GM21515 (cell line): Measurements from ENCODE around the gene PLEKHA7.

Experiments
- ATAC-seq: cut with Tn5 transposase; IDR thresholded peaks from one replicate; pipeline ENCODE4 v1.9.1; 2021; ENCODE audit not compliant: unreplicated experiment

PLEKHA7 gene

GRCh38 chr11:16791191-16791961 lies 222.8 kb downstream of the PLEKHA7 start:
- ATAC-seq: no peak

GRCh38 chr11:16790486-16791190 lies 223.6 kb downstream of the PLEKHA7 start:
- no peak for ATAC-seq

GRCh38 chr11:16789560-16790485 lies 224.4 kb downstream of the PLEKHA7 start:
- ATAC-seq: no peak

- no peak for ATAC-seq
These were observed 225.2 kb downstream of the PLEKHA7 start for GRCh38 chr11:16789063-16789420.

- peak; percentile 61 for ATAC-seq
These were observed 225.8 kb downstream of the PLEKHA7 start for GRCh38 chr11:16788141-16789062.

- ATAC-seq: no peak
These were observed 227.0 kb downstream of the PLEKHA7 start for GRCh38 chr11:16787035-16787742.

- no peak for ATAC-seq
These were observed 228.1 kb downstream of the PLEKHA7 start for GRCh38 chr11:16786131-16786530.

- ATAC-seq: peak; percentile 83
These were observed 228.6 kb downstream of the PLEKHA7 start for GRCh38 chr11:16785520-16786128.

GRCh38 chr11:16784666-16785065 lies 229.5 kb downstream of the PLEKHA7 start:
- ATAC-seq: no peak

GRCh38 chr11:16784097-16784496 lies 230.1 kb downstream of the PLEKHA7 start:
- ATAC-seq: no peak

GRCh38 chr11:16783321-16783801 lies 230.9 kb downstream of the PLEKHA7 start:
- no peak for ATAC-seq

GRCh38 chr11:16781936-16782919 lies 232.0 kb downstream of the PLEKHA7 start:
- ATAC-seq: no peak

GRCh38 chr11:16780698-16781550 lies 233.3 kb downstream of the PLEKHA7 start:
- no peak for ATAC-seq

- ATAC-seq: no peak
These were observed 234.1 kb downstream of the PLEKHA7 start for GRCh38 chr11:16780146-16780545.

GRCh38 chr11:16779436-16779835 lies 234.8 kb downstream of the PLEKHA7 start:
- no peak for ATAC-seq

GRCh38 chr11:16778876-16779275 lies 235.3 kb downstream of the PLEKHA7 start:
- no peak for ATAC-seq

- no peak for ATAC-seq
These were observed 235.9 kb downstream of the PLEKHA7 start for GRCh38 chr11:16778286-16778685.
